Caco-2 (cell line): ENCODE measurements around the gene OR5K2. TPM values are rescaled to one million over a fixed set of nuclear protein-coding genes. Genes with fewer than 3 reads are reported as not detected.

Experiments
- BruUV-seq: library from RNA; stranded (reverse); fragments of 400-500 nt; replicated peaks from 2 replicates; lab custom pipeline; 2021; lab: Mats Ljungman, UMichigan
- CTCF ChIA-PET: fragments of 300-600 bp; sonication (Branson Sonifier 250); formaldehyde crosslinking; loops from one replicate; lab custom pipeline; 2022; ENCODE audit warnings: antibody characterized with exemption; lab: Charles Lee
- POLR2A ChIA-PET: fragments of 300-600 bp; sonication (Branson Sonifier 250); formaldehyde crosslinking; loops from one replicate; lab custom pipeline; 2022; ENCODE audit warnings: antibody characterized with exemption; lab: Charles Lee
- DNase-seq, 2 experiments: peaks; one replicate each; pipeline versions ENCODE4 v3.0.0 to v3.0.0-alpha.2; 2020 to 2022
- H3K27me3 ChIP-seq: replicated peaks from 2 replicates; pipeline ENCODE4 v1.6.0; 2011; ENCODE audit warnings: low read length; ENCODE audit not compliant: control insufficient read depth, insufficient read depth
- H3K36me3 ChIP-seq: 2 replicates; pipeline ENCODE4 v1.5.1; 2011; ENCODE audit warnings: low read length; ENCODE audit not compliant: control insufficient read depth, insufficient read depth
- H3K4me1 ChIP-seq: fragments of 250-450 bp; sonication (Bioruptor Pico); 2 replicates; pipeline ENCODE4 v1.5.1; 2020; ENCODE audit warnings: mild to moderate bottlenecking
- H3K4me3 ChIP-seq: 2 replicates; pipeline ENCODE4 v1.5.1; 2011; ENCODE audit warnings: low read depth, mild to moderate bottlenecking, control low read depth, low read length
- H3K9me3 ChIP-seq: fragments of 250-450 bp; sonication (Bioruptor Pico); 2 replicates; pipeline ENCODE4 v1.5.1; 2020; ENCODE audit warnings: mild to moderate bottlenecking, moderate library complexity
- H3K27ac Mint-ChIP-seq: one replicate; pipeline ENCODE4 v1.8.0; 2022; ENCODE audit warnings: mixed read lengths; ENCODE audit not compliant: unreplicated experiment
- H3K27me3 Mint-ChIP-seq: one replicate; pipeline ENCODE4 v1.8.0; 2022; ENCODE audit warnings: mixed read lengths; ENCODE audit not compliant: insufficient read depth, unreplicated experiment
- H3K36me3 Mint-ChIP-seq: one replicate; pipeline ENCODE4 v1.8.0; 2022; ENCODE audit warnings: mild to moderate bottlenecking, mixed read lengths; ENCODE audit not compliant: insufficient read depth, unreplicated experiment
- H3K4me1 Mint-ChIP-seq: one replicate; pipeline ENCODE4 v1.8.0; 2022; ENCODE audit warnings: low read depth, mixed read lengths; ENCODE audit not compliant: unreplicated experiment
- H3K4me3 Mint-ChIP-seq: one replicate; pipeline ENCODE4 v1.8.0; 2022; ENCODE audit warnings: mild to moderate bottlenecking, moderate library complexity, mixed read lengths; ENCODE audit not compliant: unreplicated experiment
- H3K9me3 Mint-ChIP-seq: one replicate; pipeline ENCODE4 v1.8.0; 2022; ENCODE audit warnings: mixed read lengths; ENCODE audit not compliant: unreplicated experiment
- intact Hi-C: fragments of 100-400 bp; cut with micrococcal nuclease; formaldehyde crosslinking; loops from one replicate; pipeline ENCODE4 v1.10.0; 2022; ENCODE audit not compliant: unreplicated experiment
- total RNA-seq: library from RNA; stranded (reverse); gene quantifications from 2 replicates; pipeline ENCODE4 v1.2.3, GENCODE V29; 2022
- TF ChIP-seq, protein P1 (sequence below), 2 experiments: fragments of 200-600 bp in 1 of 2; IDR thresholded peaks; 1 replicate in 1 of 2; 2 replicates in 1 of 2; pipeline versions ENCODE4 v1.5.1 to v1.8.0; 2011 to 2022; ENCODE audit warnings: antibody characterized with exemption in 1 of 2, control low read depth in 1 of 2, inconsistent platforms in 1 of 2, low read depth in 1 of 2, low read length in 1 of 2, mild to moderate bottlenecking in 1 of 2, moderate library complexity in 1 of 2; ENCODE audit not compliant: insufficient read depth in 1 of 2, severe bottlenecking in 1 of 2, unreplicated experiment in 1 of 2

The OR5K2 gene
- total RNA-seq, 1 experiment from 2014 or later, result not detected

DNA sequence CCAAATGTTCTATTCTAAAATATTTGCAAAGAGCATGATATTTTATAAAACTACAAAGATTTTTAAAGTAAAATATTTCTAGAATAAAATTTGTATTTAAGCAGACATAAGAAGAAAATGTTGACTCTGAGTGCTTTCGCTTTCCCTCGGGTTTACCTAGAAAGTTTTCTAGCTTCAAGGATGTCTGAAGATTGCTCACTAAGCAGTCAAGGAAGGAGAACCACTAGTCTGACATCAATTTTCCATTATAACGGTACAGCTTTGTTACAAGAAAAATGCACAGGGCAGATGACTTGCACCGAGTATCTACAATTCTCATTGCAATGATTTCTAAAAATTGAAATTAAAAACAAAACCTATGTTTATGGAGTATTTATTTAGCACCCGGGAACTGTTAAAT is 48.5 kb downstream of the OR5K2 start:
- intact Hi-C loops, result no loop called here
- H3K27me3 Mint-ChIP-seq, result no peaks in the 10 kb centered on the region
- no peaks in the 10 kb centered on the region for H3K36me3 Mint-ChIP-seq
- POLR2A ChIA-PET, result no interaction called here
- H3K4me3 ChIP-seq, result no peak overlapping the region
- DNase-seq, result no peak
- H3K9me3 Mint-ChIP-seq, result no peaks in the 10 kb centered on the region
- H3K9me3 ChIP-seq, result no peaks in the 10 kb centered on the region
- H3K4me1 Mint-ChIP-seq, result peaks cover 7% of the 10 kb centered on the region
- no peak overlapping the region for H3K27ac Mint-ChIP-seq
- no peak overlapping the region for H3K4me3 Mint-ChIP-seq
- TF ChIP-seq, protein P1, sequence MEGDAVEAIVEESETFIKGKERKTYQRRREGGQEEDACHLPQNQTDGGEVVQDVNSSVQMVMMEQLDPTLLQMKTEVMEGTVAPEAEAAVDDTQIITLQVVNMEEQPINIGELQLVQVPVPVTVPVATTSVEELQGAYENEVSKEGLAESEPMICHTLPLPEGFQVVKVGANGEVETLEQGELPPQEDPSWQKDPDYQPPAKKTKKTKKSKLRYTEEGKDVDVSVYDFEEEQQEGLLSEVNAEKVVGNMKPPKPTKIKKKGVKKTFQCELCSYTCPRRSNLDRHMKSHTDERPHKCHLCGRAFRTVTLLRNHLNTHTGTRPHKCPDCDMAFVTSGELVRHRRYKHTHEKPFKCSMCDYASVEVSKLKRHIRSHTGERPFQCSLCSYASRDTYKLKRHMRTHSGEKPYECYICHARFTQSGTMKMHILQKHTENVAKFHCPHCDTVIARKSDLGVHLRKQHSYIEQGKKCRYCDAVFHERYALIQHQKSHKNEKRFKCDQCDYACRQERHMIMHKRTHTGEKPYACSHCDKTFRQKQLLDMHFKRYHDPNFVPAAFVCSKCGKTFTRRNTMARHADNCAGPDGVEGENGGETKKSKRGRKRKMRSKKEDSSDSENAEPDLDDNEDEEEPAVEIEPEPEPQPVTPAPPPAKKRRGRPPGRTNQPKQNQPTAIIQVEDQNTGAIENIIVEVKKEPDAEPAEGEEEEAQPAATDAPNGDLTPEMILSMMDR (IDR thresholded peaks at IDR 0.05; ENCODE audit: insufficient read depth in 1 of 2, low read depth in 1 of 2, low read length in 1 of 2, severe bottlenecking in 1 of 2, unreplicated experiment in 1 of 2), result no peak
- no peaks in the 10 kb centered on the region for H3K36me3 ChIP-seq
- CTCF ChIA-PET, result no interaction called here
- no peaks in the 10 kb centered on the region for H3K4me1 ChIP-seq
- no TSS peak for BruUV-seq
- H3K27me3 ChIP-seq, result no peaks in the 10 kb centered on the region

Other genes with a start within 250 kb of the OR5K2 start
- not detected in 2 replicates for gene OR5H6, start 233.4 kb upstream of the OR5K2 start, total RNA-seq
- gene OR5H2, start 215.2 kb upstream of the OR5K2 start, total RNA-seq, result not detected in 2 replicates
- not detected in 2 replicates for gene OR5K4, start 143.8 kb upstream of the OR5K2 start, total RNA-seq
- not detected in 2 replicates for gene OR5K3, start 107.0 kb upstream of the OR5K2 start, total RNA-seq
- not detected in 2 replicates for gene OR5K1, start 34.5 kb upstream of the OR5K2 start, total RNA-seq
- gene CLDND1, start 25.2 kb downstream of the OR5K2 start, total RNA-seq, result 56.0 TPM in 2 replicates
- gene GPR15, start 34.3 kb downstream of the OR5K2 start, total RNA-seq, result not detected in 2 replicates
- 24.2 and 25.0 TPM in 2 replicates for gene CPOX, start 95.9 kb downstream of the OR5K2 start, total RNA-seq